Glutamatergic neuron (in vitro differentiated cells): ENCODE data around the gene ZBTB21. TPM values are rescaled to one million over a fixed set of nuclear protein-coding genes. Genes with fewer than 3 reads are reported as not detected.

Experiments
- DNase-seq: peaks from one replicate; pipeline ENCODE4 v3.0.0; 2022
- H3K27ac Mint-ChIP-seq: one replicate; pipeline ENCODE4 v1.8.0; 2020; ENCODE audit warnings: mild to moderate bottlenecking, mixed read lengths, inconsistent platforms; ENCODE audit not compliant: unreplicated experiment
- H3K27me3 Mint-ChIP-seq: one replicate; pipeline ENCODE4 v1.8.0; 2020; ENCODE audit warnings: mild to moderate bottlenecking, moderate library complexity, mixed read lengths, inconsistent platforms; ENCODE audit not compliant: unreplicated experiment
- H3K36me3 Mint-ChIP-seq: one replicate; pipeline ENCODE4 v1.8.0; 2020; ENCODE audit warnings: mild to moderate bottlenecking, mixed read lengths, inconsistent platforms; ENCODE audit not compliant: unreplicated experiment
- H3K4me1 Mint-ChIP-seq: one replicate; pipeline ENCODE4 v1.8.0; 2020; ENCODE audit warnings: mild to moderate bottlenecking, low read depth, mixed read lengths, inconsistent platforms; ENCODE audit not compliant: unreplicated experiment
- H3K4me3 Mint-ChIP-seq: one replicate; pipeline ENCODE4 v1.8.0; 2020; ENCODE audit warnings: mild to moderate bottlenecking, mixed read lengths, inconsistent platforms; ENCODE audit not compliant: unreplicated experiment
- H3K9me3 Mint-ChIP-seq: one replicate; pipeline ENCODE4 v1.8.0; 2020; ENCODE audit warnings: mild to moderate bottlenecking, moderate library complexity, mixed read lengths, inconsistent platforms; ENCODE audit not compliant: unreplicated experiment
- total RNA-seq: library from RNA; stranded (reverse); fragmentation: NEBNext Ultra II Directional; extraction: Animal tissue kit (Norgen Biotek cat#: 25700); gene quantifications from one replicate; pipeline ENCODE4 v1.2.1, GENCODE V29; 2021; ENCODE audit not compliant: unreplicated experiment
- TF ChIP-seq, protein P1 (sequence below): fragments of 200-600 bp; sonication (generic); IDR thresholded peaks from one replicate; pipeline ENCODE4 v1.5.0; 2021; ENCODE audit not compliant: partially characterized antibody, unreplicated experiment

The ZBTB21 gene
- total RNA-seq, 1 donor from 2014 or later, result 21.2 TPM

GRCh38 chr21:42031241-42031640 is 21.1 kb upstream of the ZBTB21 start:
- Mint-ChIP-seq H3K27me3 (peaks cover 7% of the 10 kb centered on the region), H3K27ac (no peak overlapping the region)

GRCh38 chr21:42030311-42030710 is 20.2 kb upstream of the ZBTB21 start:
- no peak overlapping the region for H3K27ac Mint-ChIP-seq
- no peak overlapping the region for H3K4me3 Mint-ChIP-seq
- no peak for DNase-seq
- TF ChIP-seq, protein P1, sequence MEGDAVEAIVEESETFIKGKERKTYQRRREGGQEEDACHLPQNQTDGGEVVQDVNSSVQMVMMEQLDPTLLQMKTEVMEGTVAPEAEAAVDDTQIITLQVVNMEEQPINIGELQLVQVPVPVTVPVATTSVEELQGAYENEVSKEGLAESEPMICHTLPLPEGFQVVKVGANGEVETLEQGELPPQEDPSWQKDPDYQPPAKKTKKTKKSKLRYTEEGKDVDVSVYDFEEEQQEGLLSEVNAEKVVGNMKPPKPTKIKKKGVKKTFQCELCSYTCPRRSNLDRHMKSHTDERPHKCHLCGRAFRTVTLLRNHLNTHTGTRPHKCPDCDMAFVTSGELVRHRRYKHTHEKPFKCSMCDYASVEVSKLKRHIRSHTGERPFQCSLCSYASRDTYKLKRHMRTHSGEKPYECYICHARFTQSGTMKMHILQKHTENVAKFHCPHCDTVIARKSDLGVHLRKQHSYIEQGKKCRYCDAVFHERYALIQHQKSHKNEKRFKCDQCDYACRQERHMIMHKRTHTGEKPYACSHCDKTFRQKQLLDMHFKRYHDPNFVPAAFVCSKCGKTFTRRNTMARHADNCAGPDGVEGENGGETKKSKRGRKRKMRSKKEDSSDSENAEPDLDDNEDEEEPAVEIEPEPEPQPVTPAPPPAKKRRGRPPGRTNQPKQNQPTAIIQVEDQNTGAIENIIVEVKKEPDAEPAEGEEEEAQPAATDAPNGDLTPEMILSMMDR, result no peak
- peaks cover 9% of the 10 kb centered on the region for H3K4me1 Mint-ChIP-seq
- H3K9me3 Mint-ChIP-seq, result no peaks in the 10 kb centered on the region
- H3K27me3 Mint-ChIP-seq, result peaks cover 9% of the 10 kb centered on the region
- no peaks in the 10 kb centered on the region for H3K36me3 Mint-ChIP-seq

More at GRCh38 chr21:42031241-42031640, 21.1 kb upstream of the ZBTB21 start:
- Mint-ChIP-seq H3K4me3 (no peak overlapping the region), H3K36me3 (no peaks in the 10 kb centered on the region), H3K9me3 (no peaks in the 10 kb centered on the region), H3K4me1 (peaks cover 3% of the 10 kb centered on the region)
- DNase-seq, result no peak
- TF ChIP-seq, protein P1, result no peak

GRCh38 chr21:42028766-42029425 is 18.7 kb upstream of the ZBTB21 start:
- H3K27me3 Mint-ChIP-seq, result peaks cover 10% of the 10 kb centered on the region
- no peak overlapping the region for H3K4me3 Mint-ChIP-seq
- peaks cover 8% of the 10 kb centered on the region for H3K4me1 Mint-ChIP-seq
- no peak for DNase-seq
- no peaks in the 10 kb centered on the region for H3K9me3 Mint-ChIP-seq
- no peak overlapping the region for H3K27ac Mint-ChIP-seq
- TF ChIP-seq, protein P1, result no peak
- H3K36me3 Mint-ChIP-seq, result no peaks in the 10 kb centered on the region

- H3K36me3 Mint-ChIP-seq, result no peaks in the 10 kb centered on the region
- TF ChIP-seq, protein P1, result no peak
- peaks cover 10% of the 10 kb centered on the region for H3K27me3 Mint-ChIP-seq
- DNase-seq, result no peak
- no peaks in the 10 kb centered on the region for H3K9me3 Mint-ChIP-seq
- H3K4me3 Mint-ChIP-seq, result no peak overlapping the region
- H3K27ac Mint-ChIP-seq, result no peak overlapping the region
- H3K4me1 Mint-ChIP-seq, result peaks cover 8% of the 10 kb centered on the region
Measured at GRCh38 chr21:42027822-42028765, 17.9 kb upstream of the ZBTB21 start.
